Lung (tissue), 12 donors: ENCODE results near the gene TMPRSS2. TPM values are rescaled to one million over a fixed set of nuclear protein-coding genes. Genes with fewer than 3 reads are reported as not detected.

Source experiments
- ATAC-seq: fragments of 200-7000 bp; cut with Tn5 transposase; one replicate; pipeline ENCODE4 v1.9.1; 2020; ENCODE audit warnings: moderate number of reproducible peaks; ENCODE audit not compliant: insufficient read depth, low FRiP score
- DNase-seq, 3 donors: peaks; one replicate each; pipeline ENCODE4 v3.0.0-alpha.2; 2013 to 2017
- H3K27ac ChIP-seq, 2 donors: one replicate each; pipeline ENCODE4 v1.5.1; 2013; ENCODE audit warnings: mild to moderate bottlenecking in 2 of 2, moderate library complexity in 2 of 2, control low read depth in 1 of 2, inconsistent platforms in 1 of 2, low read depth in 1 of 2, low read length in 1 of 2
- H3K27me3 ChIP-seq, 3 donors: one replicate each; pipeline ENCODE4 v1.5.1; 2013; ENCODE audit warnings: low read length in 2 of 3; ENCODE audit not compliant: control insufficient read depth in 3 of 3, insufficient read depth in 3 of 3
- H3K36me3 ChIP-seq, 4 donors: one replicate each; pipeline ENCODE4 v1.5.1; 2013; ENCODE audit warnings: low read length in 4 of 4, mild to moderate bottlenecking in 1 of 4, moderate library complexity in 1 of 4; ENCODE audit not compliant: control insufficient read depth in 4 of 4, insufficient read depth in 4 of 4
- H3K4me1 ChIP-seq, 5 donors: one replicate each; pipeline ENCODE4 v1.5.1; 2013; ENCODE audit warnings: low read length in 5 of 5, mild to moderate bottlenecking in 2 of 5, moderate library complexity in 1 of 5; ENCODE audit not compliant: control insufficient read depth in 5 of 5, insufficient read depth in 5 of 5
- H3K4me3 ChIP-seq: one replicate; pipeline ENCODE4 v1.5.1; 2013; ENCODE audit warnings: mild to moderate bottlenecking, control low read depth, moderate library complexity
- H3K9ac ChIP-seq, 2 donors: one replicate each; pipeline ENCODE4 v1.5.1; 2013; ENCODE audit warnings: low read length in 2 of 2, control low read depth in 1 of 2; ENCODE audit not compliant: insufficient read depth in 1 of 2
- H3K9me3 ChIP-seq, 4 donors: one replicate each; pipeline ENCODE4 v1.5.1; 2013; ENCODE audit warnings: low read length in 3 of 4, mild to moderate bottlenecking in 1 of 4, moderate library complexity in 1 of 4; ENCODE audit not compliant: control insufficient read depth in 4 of 4, insufficient read depth in 3 of 4
- CTCF ChIP-seq: IDR thresholded peaks from 2 replicates; pipeline ENCODE4 v1.5.1; 2012; ENCODE audit warnings: mild to moderate bottlenecking; ENCODE audit errors: control extremely low read depth, extremely low read depth
- WGBS, 2 donors: extraction: QIAGEN DNeasy Blood & Tissue Kit; methylation state at CpG; one replicate each; pipeline ENCODE4 v1.1.7; 2013; 5-methylcytosine and 5-hydroxymethylcytosine counted together
- polyA plus RNA-seq, 2 donors: library from polyadenylated mRNA; stranded (reverse); fragments of 200-250 nt; gene quantifications; one replicate each; pipeline ENCODE4 v1.2.1, GENCODE V29; 2013
- total RNA-seq, 2 donors: library from RNA; depleted of rRNA in 1 of 2; stranded (reverse); fragments of >200 nt in 1 of 2; gene quantifications; one replicate each; pipeline ENCODE4 v1.2.1, GENCODE V29; 2014 to 2021
- donor health status: control.
- donor health status: control.
- donor health status: Bipolar disorder and iron deficiency.
- donor health status: healthy.
- donor health status: DM: yes; HTN: yes; CAD: no.

The TMPRSS2 gene
- total and polyA plus RNA-seq, 4 donors: 46.2 to 130 (median 72.2) TPM

- 96% methylated on average over 3 of the region's 3 CpGs for WGBS, 2 donors
- Histone ChIP-seq H3K27ac (no peak overlapping the region), H3K4me1 (no peaks in the 10 kb centered on the region), H3K4me3 (no peak overlapping the region), H3K27me3 (no peaks in the 10 kb centered on the region), H3K36me3 (peaks cover 0 to 39% (median 9%) of the 10 kb centered on the region in 4 donors), H3K9ac (no peak overlapping the region), H3K9me3 (no peaks in the 10 kb centered on the region)
- no peak for ATAC-seq
- TF ChIP-seq CTCF: no peak
- DNase-seq: no peak
These were observed 60.6 kb downstream of the TMPRSS2 start for GRCh38 chr21:41447356-41447755.

- no peak overlapping the region for H3K9ac ChIP-seq
These were observed 61.4 kb downstream of the TMPRSS2 start for GRCh38 chr21:41446586-41446985.

GRCh38 chr21:41445465-41445862 is 62.5 kb downstream of the TMPRSS2 start:
- Histone ChIP-seq H3K27ac (no peak overlapping the region), H3K36me3 (peaks cover 0 to 44% (median 9%) of the 10 kb centered on the region in 4 donors), H3K9ac (no peak overlapping the region), H3K27me3 (no peaks in the 10 kb centered on the region), H3K4me1 (no peaks in the 10 kb centered on the region), H3K4me3 (no peak overlapping the region), H3K9me3 (no peaks in the 10 kb centered on the region)
- peak in 2 of 3 donors; percentile 25 to 59 for DNase-seq
- ATAC-seq: no peak
- WGBS, 2 donors: 80 to 87% methylated on average over 7 of the region's 7 CpGs
- TF ChIP-seq CTCF: no peak

More at GRCh38 chr21:41446586-41446985, 61.4 kb downstream of the TMPRSS2 start:
- 93 to 94% methylated on average over 4 of the region's 4 CpGs for WGBS, 2 donors
- Histone ChIP-seq H3K27me3 (no peaks in the 10 kb centered on the region), H3K4me1 (no peaks in the 10 kb centered on the region), H3K9me3 (no peaks in the 10 kb centered on the region), H3K27ac (no peak overlapping the region), H3K4me3 (no peak overlapping the region), H3K36me3 (peaks cover 0 to 37% (median 9%) of the 10 kb centered on the region in 4 donors)
- no peak for ATAC-seq
- no peak for TF ChIP-seq CTCF
- DNase-seq: no peak
